Hepatic stellate cell (primary cell): ENCODE results near the gene IQUB.
"Not testable (repeated sequence)": the region's sequence is repeated elsewhere in the genome, so short reads cannot be mapped to it uniquely, and the experiment has no call there.

Source experiments
- DNase-seq: peaks from one replicate; pipeline ENCODE4 v3.0.0; 2011; ENCODE audit warnings: low spot score

The IQUB gene

GRCh38 chr7:123534383-123535260 lies at the start of gene IQUB:
IQUB (minus strand) TSS chr7:123534595; CDS start chr7:123512340, 22,255 bp downstream.
- DNase-seq: peak; percentile 91

- no peak for DNase-seq
Observed at GRCh38 chr7:123583821-123584220, 49.4 kb upstream of the IQUB start.

DNA sequence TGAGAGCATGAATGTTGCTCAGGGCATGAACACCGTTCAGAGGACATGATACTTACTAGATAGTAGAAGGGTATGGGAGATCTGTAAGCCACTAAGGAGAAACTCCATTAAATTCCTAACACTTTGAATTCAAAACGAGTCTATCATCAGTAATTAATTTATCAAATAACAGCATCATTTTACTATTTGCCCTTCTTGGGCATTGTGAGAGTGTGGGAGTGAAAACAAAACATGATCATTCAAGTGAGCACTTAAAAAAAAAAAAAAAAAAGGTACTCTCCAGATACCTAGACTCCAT lies 46.7 kb upstream of the IQUB start:
- no peak for DNase-seq

DNA sequence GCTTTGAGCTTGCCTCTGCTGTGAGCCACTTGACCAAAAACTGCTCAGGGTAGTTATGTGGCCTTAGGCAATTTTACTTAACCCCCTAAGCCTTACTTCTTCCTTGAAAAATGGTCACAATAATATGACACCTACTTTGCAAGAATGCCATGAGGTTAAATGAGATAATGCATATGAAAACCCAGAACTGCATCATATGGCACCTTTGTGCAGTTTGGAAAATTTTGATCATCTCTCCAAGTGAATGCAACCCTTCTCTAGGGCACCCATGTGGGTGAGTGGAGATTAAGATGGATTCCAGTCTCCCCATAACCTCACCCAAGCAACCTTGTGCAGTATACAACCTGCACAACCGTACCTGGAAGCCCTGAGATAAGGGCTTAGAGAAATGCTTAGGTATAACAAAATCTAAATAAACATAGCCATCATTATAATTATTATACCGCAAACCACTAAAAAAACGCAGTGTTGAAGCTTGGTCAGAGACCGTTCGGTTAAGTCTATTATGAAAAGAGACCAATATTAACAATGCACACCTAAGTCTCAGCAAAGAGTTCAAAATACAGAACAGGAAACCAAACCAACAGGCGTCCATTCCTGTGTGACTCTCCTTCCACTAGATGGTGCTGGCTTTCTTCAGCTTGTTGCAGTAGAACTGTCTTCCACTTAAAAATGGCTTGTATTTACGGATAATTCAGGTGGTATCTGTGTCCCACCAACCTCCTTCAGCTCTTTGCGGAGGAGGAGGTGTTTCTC lies 46.2 kb upstream of the IQUB start:
- peak; percentile 11 for DNase-seq

GRCh38 chr7:123579416-123579815 lies 45.0 kb upstream of the IQUB start:
- no peak for DNase-seq

DNA sequence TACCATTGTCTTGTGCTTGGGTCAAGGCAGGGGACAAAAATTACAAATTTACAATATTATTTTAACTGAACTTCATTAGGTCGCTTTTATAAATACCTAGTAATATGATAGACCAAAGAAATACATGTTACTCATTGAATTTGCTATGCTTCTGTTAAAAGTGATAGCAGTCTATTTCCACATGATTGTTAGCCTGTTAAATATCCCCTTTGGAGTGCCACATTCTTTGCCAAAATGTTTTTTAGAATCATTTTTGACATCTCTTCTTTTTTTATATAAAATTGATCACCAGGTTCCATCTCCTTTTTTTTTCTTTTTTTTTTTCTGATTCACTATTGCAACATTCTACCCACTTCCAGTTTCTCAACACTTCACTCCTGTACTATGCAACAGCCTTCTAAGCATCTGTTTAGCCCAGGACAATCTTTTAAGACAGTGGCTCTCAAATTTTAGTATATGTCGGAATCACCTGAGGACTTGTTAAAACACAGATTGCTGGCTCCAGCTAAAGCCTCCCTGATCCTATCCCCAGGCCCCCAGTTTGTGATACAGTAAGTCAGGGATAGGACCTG lies 39.6 kb upstream of the IQUB start:
- no peak for DNase-seq

- no peak for DNase-seq
Observed at GRCh38 chr7:123573341-123573740, 38.9 kb upstream of the IQUB start.

- DNase-seq: no peak
Observed at GRCh38 chr7:123571684-123572083, 37.3 kb upstream of the IQUB start.

GRCh38 chr7:123571187-123571586 lies 36.8 kb upstream of the IQUB start:
- no peak for DNase-seq

DNA sequence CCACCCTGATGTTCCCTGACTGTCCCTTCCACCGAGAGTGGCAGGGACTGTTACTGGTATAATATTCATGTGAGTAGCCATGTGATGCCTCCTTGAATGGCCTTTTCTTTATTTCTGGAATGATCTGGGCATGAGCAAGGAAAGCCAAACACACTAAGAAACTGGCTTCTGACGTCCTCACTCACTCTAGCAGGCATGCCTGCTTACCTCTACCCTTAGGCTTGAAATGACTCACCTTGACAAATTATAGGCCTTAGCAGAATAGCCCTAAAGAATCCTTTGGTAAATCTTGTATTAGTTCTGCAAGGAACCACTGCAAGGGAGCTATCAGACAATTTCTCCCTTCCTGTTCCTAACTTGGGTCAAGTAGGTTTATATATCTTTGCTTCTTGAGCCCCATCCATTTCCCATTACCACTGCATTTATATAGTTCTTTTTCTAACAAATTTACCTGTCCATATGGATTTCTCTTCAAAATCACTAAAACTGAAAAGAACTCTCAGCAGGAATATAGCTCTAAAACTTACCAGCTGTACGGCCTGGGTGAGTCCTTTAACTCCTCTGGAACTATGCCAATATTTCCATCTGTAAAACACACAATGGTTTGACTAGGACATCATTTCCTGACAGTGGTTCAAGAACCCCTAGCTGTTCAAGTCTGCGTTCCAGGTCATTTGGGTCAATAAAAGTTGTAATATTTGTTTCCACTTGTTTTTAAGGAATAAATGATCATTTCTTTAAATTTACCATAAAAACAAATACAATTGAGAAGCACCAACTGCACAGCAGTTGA lies 36.2 kb upstream of the IQUB start:
- DNase-seq: no peak

DNA sequence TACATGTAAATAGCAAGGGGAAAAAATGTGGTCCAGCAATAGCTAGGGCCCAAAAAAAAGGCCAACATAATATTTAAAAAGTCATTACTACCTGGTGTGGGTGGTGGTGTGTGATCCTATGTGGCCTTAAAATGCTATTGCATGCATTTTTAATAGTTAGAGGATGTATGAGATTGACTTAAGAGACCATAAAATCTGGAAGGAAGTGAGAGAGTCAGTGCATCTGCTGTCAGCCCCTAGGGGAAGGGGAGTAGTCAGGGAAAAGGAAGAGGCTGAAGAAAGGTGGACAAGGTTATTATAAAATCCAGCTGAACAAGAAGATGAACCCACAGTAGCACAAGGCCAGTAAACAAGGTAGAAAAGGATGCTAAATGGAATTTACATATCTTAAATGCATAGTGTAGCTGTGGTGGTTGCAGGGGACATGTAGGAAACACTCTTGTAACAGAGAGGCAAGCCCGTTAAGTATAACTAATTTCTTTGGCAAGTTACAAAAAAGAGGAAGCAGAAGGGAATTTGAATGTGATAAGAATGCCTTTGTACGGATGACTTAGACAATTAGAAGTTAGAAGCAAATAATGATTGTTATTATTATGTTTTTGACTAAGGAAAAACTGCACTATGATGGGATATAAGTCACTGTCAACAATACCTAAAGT lies 35.1 kb upstream of the IQUB start:
- DNase-seq: no peak

DNA sequence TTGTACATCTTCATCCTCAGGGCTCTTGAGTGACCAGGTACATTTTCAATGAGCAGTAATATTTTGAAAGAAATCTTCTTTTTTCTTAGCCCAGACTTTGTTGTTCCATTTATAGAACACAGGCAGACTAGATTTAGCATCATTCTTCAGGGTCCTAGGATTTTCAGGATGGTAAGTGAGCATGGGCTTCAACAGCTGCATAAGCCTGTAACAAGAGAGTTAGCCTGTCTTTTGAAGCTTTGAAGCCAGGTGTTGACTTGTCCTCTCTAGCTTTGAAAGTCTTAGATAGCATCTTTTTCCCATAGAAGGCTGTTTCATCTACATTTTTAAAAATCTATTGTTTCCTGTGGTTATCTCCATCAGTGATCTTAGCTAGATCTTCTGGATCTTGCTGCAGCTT lies 27.7 kb upstream of the IQUB start:
- DNase-seq: no peak

- no peak for DNase-seq
Observed at GRCh38 chr7:123558289-123558874, 24.0 kb upstream of the IQUB start.

GRCh38 chr7:123557398-123558288 lies 23.2 kb upstream of the IQUB start, which contains the start of gene NDUFA5:
NDUFA5 (minus strand) TSS chr7:123557818; CDS start chr7:123557795, 23 bp downstream.
- peak; percentile 71 for DNase-seq

DNA sequence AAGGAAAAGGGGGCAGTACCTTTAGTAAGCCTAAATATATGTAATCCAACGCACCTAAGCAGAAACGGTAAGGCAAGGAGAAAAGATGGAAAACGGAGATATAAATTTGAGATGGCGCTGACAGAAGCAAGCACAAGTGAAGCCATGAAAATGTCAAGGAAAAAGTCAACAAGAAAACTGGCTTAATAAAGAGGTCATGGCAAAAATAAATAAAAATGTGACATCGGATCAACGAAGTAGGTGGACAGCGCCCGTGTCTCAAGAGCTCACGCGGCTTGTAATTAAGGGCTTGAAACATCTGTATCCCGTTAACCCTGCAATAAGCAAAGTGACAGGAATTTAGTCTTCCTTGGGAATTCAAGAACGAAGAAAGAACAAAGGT lies 22.6 kb upstream of the IQUB start:
- no peak for DNase-seq

DNA sequence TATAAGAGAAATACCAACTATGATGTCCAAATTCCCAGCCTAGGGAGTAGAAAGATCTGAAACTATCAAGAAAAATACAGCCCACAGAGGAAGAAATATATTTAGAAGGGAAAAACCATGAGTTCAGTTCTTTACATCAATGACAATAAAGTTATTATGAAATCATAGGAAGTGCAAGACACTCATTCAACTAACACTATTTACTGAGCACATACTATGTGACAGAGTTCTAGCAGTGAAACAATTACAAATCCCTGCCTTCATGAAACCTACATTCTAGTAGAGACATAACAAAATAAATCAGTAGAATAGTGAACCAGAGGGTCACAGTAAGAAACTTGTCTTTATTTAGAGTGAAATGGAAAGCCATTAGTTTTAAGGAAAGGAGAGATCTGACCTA lies 21.1 kb upstream of the IQUB start:
- DNase-seq: no peak

DNA sequence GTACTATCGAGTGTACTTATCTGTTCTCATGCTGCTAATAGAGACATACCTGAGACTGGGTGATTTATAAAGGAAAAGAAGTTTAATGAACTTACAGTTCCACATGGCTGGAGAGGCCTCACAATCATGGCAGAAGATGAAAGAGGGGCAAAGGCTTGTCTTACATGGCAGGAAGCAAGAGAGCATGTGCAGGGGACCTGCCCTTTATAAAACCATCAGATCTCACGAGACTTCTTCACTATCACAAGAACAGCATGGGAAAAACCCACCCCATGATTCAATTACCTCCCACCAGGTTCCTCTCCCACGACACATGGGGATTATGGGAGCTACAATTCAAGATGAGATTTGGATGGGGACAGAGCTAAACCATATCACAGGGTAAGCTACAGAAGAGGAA lies 18.8 kb upstream of the IQUB start:
- no peak for DNase-seq

DNA sequence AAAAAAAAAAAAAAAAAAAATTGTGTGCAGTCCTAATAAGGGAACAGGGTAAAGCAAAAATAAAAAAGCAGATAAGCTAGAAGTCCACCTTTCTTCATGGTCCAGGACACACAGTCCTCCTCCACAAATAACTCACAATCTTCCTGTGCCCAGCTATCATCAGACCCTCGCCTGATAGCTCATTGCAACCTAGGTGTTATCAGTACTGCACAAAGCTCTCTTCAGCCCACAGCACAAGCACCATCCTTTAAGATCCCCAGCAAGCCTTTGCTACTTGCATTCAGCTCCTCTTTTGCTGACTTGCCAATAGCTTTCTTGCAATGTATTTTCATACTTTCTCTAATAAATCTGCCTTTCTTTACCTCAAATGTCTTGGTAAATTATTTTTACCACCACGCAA lies 18.2 kb upstream of the IQUB start:
- no peak for DNase-seq

DNA sequence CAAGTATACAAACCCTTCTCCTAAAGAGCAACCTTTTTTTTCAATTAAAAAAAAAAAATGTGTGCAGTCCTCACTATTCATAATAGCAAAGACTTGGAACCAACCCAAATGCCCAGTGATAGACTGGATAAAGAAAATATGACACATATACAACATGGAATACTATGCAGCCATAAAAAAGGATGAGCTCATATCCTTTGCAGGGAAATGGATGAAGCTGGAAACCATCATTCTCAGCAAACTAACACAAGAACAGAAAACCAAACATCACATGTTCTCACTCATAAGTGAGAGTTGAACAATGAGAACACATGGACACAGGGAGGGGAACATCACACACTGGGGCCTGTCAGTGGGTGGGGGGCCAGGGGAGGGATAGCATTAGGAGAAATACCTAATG lies 17.7 kb upstream of the IQUB start:
- DNase-seq: not testable (repeated sequence)

DNA sequence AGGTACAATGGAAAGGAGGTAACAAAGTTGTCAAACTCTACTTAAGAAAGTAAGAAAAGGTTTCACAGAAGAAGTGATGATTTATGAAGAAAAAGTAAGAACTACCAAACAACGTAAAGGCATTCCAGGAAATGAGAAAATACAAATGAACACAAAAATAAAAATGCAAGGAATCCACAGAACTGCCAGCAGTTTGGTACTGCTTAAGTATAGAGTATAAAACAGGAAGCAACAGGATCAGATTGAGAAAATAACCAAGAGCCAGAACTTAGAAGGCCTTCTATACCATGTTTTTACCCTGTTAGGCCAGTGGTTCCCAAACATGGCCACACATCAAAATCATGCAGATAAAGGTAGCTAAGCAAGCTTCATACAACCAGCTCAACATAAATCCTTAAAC lies 14.0 kb upstream of the IQUB start:
- DNase-seq: no peak
